GM10248 (cell line): Measurements from ENCODE around the gene TGFB1.

Experiments
- CTCF ChIA-PET: fragments of 300-600 bp; sonication (Branson Sonifier 250); formaldehyde crosslinking; extraction: SDS; loops from one replicate; lab custom pipeline; 2021; ENCODE audit warnings: antibody characterized with exemption; lab: Yijun Ruan, JAX
- POLR2A ChIA-PET: fragments of 350-650 bp; sonication (Branson Sonifier 250); formaldehyde crosslinking; extraction: SDS; loops from one replicate; lab custom pipeline; 2020; ENCODE audit warnings: antibody characterized with exemption; lab: Yijun Ruan, JAX
- DNase-seq: peaks from one replicate; pipeline ENCODE4 v3.0.0; 2012; ENCODE audit errors: extremely low spot score
- TF ChIP-seq, protein P1 (sequence below): IDR thresholded peaks from 2 replicates; pipeline ENCODE4 v1.5.1; 2012; ENCODE audit warnings: mild to moderate bottlenecking, low read depth; ENCODE audit errors: extremely low read depth, missing control alignments, control extremely low read depth

The TGFB1 gene

DNA sequence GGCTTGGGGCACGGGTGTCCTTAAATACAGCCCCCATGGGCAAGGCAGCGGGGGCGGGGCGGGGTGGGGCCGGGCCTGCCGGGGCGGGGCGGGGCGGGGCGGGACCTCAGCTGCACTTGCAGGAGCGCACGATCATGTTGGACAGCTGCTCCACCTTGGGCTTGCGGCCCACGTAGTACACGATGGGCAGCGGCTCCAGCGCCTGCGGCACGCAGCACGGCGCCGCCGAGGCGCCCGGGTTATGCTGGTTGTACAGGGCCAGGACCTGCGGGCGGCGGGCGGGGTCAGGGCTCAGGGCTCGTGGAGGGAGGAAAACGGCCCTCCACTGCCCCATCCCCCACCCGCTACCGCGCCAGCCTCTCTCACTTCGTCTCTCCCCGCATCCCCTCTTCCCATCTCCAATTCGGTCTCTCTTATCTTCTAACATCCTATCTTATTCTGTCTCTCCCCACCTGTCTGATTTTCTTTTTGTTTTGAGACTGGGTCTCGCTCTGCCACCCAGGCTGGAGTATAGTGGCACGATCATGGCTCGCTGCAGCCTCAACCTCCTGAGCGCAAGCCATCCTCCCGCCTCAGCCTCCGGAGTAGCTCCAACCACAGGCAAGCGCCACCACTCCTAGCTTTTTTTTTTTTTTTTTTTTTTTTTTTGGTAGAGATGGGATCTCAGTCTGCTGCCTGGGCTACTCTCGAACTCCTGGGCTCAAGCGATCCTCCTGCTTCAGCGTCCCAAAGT is 22.6 kb downstream of the TGFB1 start:
- CTCF ChIA-PET = interaction anchor here (4.6 kb wide), 1 partner anchor 21 kb away, joined by 18 read pairs; no protein-coding TSS in a partner anchor
- DNase-seq = no peak
- TF ChIP-seq, protein P1, sequence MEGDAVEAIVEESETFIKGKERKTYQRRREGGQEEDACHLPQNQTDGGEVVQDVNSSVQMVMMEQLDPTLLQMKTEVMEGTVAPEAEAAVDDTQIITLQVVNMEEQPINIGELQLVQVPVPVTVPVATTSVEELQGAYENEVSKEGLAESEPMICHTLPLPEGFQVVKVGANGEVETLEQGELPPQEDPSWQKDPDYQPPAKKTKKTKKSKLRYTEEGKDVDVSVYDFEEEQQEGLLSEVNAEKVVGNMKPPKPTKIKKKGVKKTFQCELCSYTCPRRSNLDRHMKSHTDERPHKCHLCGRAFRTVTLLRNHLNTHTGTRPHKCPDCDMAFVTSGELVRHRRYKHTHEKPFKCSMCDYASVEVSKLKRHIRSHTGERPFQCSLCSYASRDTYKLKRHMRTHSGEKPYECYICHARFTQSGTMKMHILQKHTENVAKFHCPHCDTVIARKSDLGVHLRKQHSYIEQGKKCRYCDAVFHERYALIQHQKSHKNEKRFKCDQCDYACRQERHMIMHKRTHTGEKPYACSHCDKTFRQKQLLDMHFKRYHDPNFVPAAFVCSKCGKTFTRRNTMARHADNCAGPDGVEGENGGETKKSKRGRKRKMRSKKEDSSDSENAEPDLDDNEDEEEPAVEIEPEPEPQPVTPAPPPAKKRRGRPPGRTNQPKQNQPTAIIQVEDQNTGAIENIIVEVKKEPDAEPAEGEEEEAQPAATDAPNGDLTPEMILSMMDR = no peak
- POLR2A ChIA-PET = no interaction called here

DNA sequence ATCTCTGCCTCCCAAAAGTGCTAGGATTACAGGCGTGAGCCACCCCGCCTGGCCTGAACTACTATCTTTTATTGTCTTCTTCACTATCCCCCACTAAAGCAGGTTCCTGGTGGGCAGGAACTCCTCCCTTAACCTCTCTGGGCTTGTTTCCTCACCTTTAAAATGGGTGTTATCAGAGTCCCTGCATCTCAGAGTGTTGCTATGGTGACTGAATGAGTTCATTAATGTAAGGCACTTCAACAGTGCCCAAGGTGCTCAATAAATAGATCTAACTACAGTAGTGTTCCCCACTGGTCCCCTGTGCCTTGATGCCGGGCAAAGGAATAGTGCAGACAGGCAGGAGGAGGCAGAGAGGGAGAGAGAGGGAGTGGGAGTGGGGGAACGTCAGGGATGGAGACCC is 23.2 kb downstream of the TGFB1 start:
- CTCF ChIA-PET = no interaction called here
- POLR2A ChIA-PET = no interaction called here
- DNase-seq = no peak
- TF ChIP-seq, protein P1 = no peak

DNA sequence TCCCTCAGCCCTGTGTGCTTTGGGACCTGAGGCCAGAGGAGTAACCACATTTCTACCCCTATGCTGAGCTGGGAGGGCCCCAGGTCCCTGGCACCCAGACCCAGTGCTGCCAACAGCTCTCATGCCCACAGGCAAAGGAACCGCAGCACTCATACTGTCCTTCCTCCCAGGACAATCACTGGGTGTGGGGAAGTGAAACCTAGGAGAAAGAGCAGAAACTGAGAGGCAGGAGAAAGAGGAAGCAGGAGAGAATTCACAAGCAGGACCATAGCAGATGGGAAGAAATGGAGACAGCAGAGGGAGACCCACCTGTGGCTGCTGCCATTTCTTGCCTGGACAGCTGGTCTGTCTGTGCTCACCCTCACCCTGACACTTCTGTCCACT is 24.9 kb downstream of the TGFB1 start:
- ChIA-PET CTCF (interaction anchor here (0.7 to 2.6 kb wide), 5 partner anchors 8 to 28 kb away, joined by 3 to 8 read pairs (median 7); no protein-coding TSS in a partner anchor), POLR2A (interaction anchor here (0.6 to 1.2 kb wide), 4 partner anchors 16 to 852 kb away, joined by 3 to 14 read pairs (median 5); no protein-coding TSS in a partner anchor)
- no peak for DNase-seq
- TF ChIP-seq, protein P1 = no peak

DNA sequence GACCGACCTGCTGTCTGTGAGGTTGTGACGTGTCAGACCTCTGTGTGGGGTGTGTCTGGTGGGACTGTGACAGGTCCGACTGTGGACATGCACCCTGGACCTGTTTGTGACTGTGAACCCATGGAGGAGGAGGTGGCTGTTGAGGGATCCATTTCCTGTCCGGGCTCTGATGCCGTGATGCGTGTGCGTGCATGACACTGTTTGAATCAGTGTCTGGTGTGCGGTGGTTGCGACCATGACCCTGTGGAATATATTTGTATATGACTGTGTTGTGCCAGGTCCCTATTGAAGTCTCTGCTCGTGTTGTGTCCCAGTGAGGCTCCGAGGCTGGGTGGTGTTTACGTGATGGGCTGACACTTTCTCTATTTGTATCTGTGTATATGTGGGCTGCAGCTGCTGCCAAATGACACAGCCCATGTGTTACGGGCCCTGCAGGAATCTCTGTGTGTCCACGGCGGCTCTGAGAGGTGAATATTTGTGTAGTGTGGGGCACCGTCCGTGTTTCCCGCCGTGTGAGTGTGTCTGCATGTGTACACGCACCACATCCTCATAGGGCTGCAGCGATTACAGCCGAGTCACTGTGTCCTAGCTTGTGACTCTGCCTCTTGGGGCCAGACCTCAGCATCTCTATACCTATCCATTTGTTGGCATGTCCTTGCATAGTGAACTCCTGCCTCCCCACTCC is 25.4 kb downstream of the TGFB1 start:
- CTCF ChIA-PET = interaction anchor here (0.7 to 2.6 kb wide), 5 partner anchors 8 to 29 kb away, joined by 3 to 8 read pairs (median 7); no protein-coding TSS in a partner anchor
- TF ChIP-seq, protein P1 = no peak
- POLR2A ChIA-PET = interaction anchor here (0.5 to 1.2 kb wide), 4 partner anchors 16 to 80 kb away, joined by 3 to 14 read pairs (median 6); no protein-coding TSS in a partner anchor
- DNase-seq = no peak

DNA sequence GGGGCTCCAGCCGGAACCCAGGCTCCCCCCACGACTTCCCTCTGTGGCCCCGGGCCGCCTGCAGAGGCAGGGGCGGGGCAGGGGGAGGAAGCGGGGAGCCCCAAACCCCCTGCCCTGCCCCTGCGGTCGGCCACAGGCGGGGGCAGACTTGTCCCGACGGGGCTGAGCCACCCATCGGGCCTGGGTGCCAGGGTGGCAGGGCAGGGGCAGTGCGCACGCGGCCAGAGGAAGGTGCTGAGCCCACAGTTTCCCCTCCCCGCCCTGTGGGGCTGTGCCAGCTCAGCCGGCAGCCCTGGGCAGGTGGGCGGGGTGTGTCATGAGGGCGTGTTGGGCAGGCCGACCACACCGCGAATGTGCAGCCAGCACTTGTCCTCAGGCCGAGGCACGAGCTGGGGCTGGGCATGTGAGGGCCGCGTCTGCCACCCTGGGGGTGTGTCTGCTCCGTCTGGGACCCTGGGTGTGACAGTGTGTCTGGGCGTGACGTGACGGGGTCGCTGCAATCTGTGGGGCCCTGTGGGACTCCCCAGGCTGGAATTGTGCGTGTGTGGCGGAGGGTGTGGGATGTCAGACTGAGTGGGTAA is 26.1 kb downstream of the TGFB1 start:
- ChIA-PET POLR2A (interaction anchor here (0.7 to 1.2 kb wide), 3 partner anchors 8 to 38 kb away, joined by 3 to 14 read pairs (median 6); no protein-coding TSS in a partner anchor), CTCF (interaction anchor here (1.0 to 2.6 kb wide), 5 partner anchors 9 to 29 kb away, joined by 4 to 8 read pairs (median 7); partner anchors contain the start of gene TGFB1)
- TF ChIP-seq, protein P1 = no peak
- peak; percentile 85 for DNase-seq
